Measurements from ENCODE around the gene IRF5. TPM values are rescaled to one million over a fixed set of nuclear protein-coding genes. Genes with fewer than 3 reads are reported as not detected.

The IRF5 gene
- polyA plus RNA-seq, 1 donor from 2014 or later, result not detected

DNA sequence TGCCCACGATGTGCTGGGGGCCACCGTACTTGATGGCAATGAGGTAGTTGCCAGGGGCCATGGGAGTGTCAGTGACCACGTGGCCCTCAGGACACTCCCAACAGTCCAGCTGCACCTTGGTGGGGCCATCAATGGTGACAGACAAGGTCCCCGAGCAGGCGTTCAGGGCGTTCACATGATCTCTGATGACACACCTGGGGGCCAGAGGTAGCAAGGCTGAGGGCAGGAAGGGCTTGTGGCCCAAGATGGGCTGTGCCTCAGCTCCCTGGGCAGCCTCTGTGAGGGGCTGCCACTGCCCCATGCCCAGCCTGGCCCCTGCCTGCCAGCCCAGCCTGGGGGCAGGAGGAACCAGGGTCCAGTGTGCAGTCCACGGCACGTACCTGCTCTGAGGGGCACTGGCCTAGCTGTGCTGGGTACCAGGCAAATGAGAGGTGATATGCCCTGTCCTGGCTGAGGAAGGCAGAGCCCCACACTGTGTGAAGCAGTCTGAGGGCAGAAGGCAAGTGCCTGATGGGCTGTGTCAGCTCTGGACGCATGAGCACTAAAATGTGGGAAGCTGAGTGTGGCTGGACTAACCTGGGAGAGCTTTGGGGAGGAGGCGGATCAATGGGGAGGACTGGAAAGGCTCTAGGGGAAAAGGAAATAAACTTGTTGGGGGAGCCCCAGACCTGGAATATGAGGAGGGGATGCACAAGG lies 23.7 kb upstream of the IRF5 start:
- H3K27ac ChIP-seq (ENCODE audit: low read length), result no peak overlapping the region
- H3K36me3 ChIP-seq (ENCODE audit: insufficient read depth, low read length), result no peaks in the 10 kb centered on the region

DNA sequence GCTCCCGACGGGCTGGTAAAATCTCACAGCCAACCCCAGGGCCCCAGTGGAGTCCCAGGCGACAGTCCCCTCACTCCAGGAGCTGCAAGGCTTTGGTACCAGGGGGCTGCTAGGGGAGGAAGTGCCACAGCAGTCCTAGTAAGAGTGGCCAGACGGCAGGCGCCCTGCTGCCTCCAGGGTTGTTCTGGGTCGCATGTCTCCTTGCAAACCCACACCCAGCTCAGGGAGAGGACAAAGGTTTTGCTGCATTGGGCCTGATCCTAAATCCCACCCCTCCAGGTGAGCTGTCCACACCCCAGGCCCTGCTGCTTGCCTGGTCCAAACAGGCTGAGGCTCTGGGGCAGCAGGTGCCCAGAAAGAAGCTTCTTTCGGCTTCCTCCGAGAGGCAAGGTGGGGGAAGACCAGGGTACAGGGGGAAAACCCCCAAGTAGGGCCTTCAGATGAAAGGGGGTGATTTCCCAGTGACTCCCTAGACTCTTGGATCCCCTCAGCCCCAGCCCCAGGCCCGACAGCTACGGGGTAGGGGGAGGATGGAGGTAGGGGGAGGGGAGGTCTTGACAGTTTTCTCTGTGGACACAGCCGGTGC lies 23.1 kb upstream of the IRF5 start:
- no peak overlapping the region for H3K9ac ChIP-seq (ENCODE audit: low read length)
- H3K27ac ChIP-seq (ENCODE audit: low read length), result no peak overlapping the region
- H4K20me1 ChIP-seq (ENCODE audit: insufficient read depth), result no peaks in the 10 kb centered on the region
- TF ChIP-seq MXI1 (conservative IDR thresholded peaks at IDR 0.05; ENCODE audit: poor library complexity, severe bottlenecking), result no peak
- TF ChIP-seq, protein P1, sequence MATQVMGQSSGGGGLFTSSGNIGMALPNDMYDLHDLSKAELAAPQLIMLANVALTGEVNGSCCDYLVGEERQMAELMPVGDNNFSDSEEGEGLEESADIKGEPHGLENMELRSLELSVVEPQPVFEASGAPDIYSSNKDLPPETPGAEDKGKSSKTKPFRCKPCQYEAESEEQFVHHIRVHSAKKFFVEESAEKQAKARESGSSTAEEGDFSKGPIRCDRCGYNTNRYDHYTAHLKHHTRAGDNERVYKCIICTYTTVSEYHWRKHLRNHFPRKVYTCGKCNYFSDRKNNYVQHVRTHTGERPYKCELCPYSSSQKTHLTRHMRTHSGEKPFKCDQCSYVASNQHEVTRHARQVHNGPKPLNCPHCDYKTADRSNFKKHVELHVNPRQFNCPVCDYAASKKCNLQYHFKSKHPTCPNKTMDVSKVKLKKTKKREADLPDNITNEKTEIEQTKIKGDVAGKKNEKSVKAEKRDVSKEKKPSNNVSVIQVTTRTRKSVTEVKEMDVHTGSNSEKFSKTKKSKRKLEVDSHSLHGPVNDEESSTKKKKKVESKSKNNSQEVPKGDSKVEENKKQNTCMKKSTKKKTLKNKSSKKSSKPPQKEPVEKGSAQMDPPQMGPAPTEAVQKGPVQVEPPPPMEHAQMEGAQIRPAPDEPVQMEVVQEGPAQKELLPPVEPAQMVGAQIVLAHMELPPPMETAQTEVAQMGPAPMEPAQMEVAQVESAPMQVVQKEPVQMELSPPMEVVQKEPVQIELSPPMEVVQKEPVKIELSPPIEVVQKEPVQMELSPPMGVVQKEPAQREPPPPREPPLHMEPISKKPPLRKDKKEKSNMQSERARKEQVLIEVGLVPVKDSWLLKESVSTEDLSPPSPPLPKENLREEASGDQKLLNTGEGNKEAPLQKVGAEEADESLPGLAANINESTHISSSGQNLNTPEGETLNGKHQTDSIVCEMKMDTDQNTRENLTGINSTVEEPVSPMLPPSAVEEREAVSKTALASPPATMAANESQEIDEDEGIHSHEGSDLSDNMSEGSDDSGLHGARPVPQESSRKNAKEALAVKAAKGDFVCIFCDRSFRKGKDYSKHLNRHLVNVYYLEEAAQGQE (IDR thresholded peaks at IDR 0.05; ENCODE audit: borderline replicate concordance), result no peak
- TF ChIP-seq TAF1 (IDR thresholded peaks at IDR 0.05; ENCODE audit: low read depth), result no peak
- TF ChIP-seq EP300 (conservative IDR thresholded peaks at IDR 0.05; ENCODE audit: poor library complexity, severe bottlenecking), result no peak
- no peak for TF ChIP-seq POLR2AphosphoS5 (IDR thresholded peaks at IDR 0.05)
- TF ChIP-seq, protein P2, sequence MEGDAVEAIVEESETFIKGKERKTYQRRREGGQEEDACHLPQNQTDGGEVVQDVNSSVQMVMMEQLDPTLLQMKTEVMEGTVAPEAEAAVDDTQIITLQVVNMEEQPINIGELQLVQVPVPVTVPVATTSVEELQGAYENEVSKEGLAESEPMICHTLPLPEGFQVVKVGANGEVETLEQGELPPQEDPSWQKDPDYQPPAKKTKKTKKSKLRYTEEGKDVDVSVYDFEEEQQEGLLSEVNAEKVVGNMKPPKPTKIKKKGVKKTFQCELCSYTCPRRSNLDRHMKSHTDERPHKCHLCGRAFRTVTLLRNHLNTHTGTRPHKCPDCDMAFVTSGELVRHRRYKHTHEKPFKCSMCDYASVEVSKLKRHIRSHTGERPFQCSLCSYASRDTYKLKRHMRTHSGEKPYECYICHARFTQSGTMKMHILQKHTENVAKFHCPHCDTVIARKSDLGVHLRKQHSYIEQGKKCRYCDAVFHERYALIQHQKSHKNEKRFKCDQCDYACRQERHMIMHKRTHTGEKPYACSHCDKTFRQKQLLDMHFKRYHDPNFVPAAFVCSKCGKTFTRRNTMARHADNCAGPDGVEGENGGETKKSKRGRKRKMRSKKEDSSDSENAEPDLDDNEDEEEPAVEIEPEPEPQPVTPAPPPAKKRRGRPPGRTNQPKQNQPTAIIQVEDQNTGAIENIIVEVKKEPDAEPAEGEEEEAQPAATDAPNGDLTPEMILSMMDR (IDR thresholded peaks at IDR 0.05; ENCODE audit: poor library complexity, severe bottlenecking), result no peak
- no peak for TF ChIP-seq EZH2 (IDR thresholded peaks at IDR 0.05; ENCODE audit: borderline replicate concordance, insufficient read depth, low read length, poor library complexity, severe bottlenecking)
- no peak for TF ChIP-seq SMC3 (conservative IDR thresholded peaks at IDR 0.05; ENCODE audit: poor library complexity)
- no peak for TF ChIP-seq RAD21 (conservative IDR thresholded peaks at IDR 0.05)
- H3K4me3 ChIP-seq (ENCODE audit: low read length), result no peak overlapping the region
- H3K9me2 ChIP-seq (ENCODE audit: insufficient read depth, low read length), result no peaks in the 10 kb centered on the region
- no peaks in the 10 kb centered on the region for H3K9me3 ChIP-seq (ENCODE audit: low read length)
- no peaks in the 10 kb centered on the region for H3K36me3 ChIP-seq (ENCODE audit: insufficient read depth, low read length)
- no peak overlapping the region for H2AFZ ChIP-seq (ENCODE audit: low read depth, low read length)
- H3K27me3 ChIP-seq (ENCODE audit: insufficient read depth, low read depth, low read length), result peaks cover 45% of the 10 kb centered on the region
- no peaks in the 10 kb centered on the region for H3K79me2 ChIP-seq (replicated peaks; ENCODE audit: insufficient read depth, low read length)
- H3K4me2 ChIP-seq (ENCODE audit: low read length), result no peak overlapping the region
- no peaks in the 10 kb centered on the region for H3F3A ChIP-seq (ENCODE audit: insufficient read depth, low read length, poor library complexity, severe bottlenecking)

More for the DNA sequence above, 23.7 kb upstream of the IRF5 start:
- Histone ChIP-seq H3K4me3 (ENCODE audit: low read length) (no peak overlapping the region), H3F3A (ENCODE audit: insufficient read depth, low read length, poor library complexity, severe bottlenecking) (no peaks in the 10 kb centered on the region), H3K4me2 (ENCODE audit: low read length) (no peak overlapping the region), H3K27me3 (ENCODE audit: insufficient read depth, low read depth, low read length) (peaks cover 49% of the 10 kb centered on the region), H3K9me3 (ENCODE audit: low read length) (no peaks in the 10 kb centered on the region), H3K9ac (ENCODE audit: low read length) (no peak overlapping the region), H2AFZ (ENCODE audit: low read depth, low read length) (no peak overlapping the region), H4K20me1 (ENCODE audit: insufficient read depth) (no peaks in the 10 kb centered on the region), H3K79me2 (replicated peaks; ENCODE audit: insufficient read depth, low read length) (no peaks in the 10 kb centered on the region), H3K9me2 (ENCODE audit: insufficient read depth, low read length) (no peaks in the 10 kb centered on the region)
- TF ChIP-seq POLR2AphosphoS5 (IDR thresholded peaks at IDR 0.05) (no peak), MXI1 (conservative IDR thresholded peaks at IDR 0.05; ENCODE audit: poor library complexity, severe bottlenecking) (no peak), SMC3 (conservative IDR thresholded peaks at IDR 0.05; ENCODE audit: poor library complexity) (no peak), TAF1 (IDR thresholded peaks at IDR 0.05; ENCODE audit: low read depth) (no peak), EZH2 (IDR thresholded peaks at IDR 0.05; ENCODE audit: borderline replicate concordance, insufficient read depth, low read length, poor library complexity, severe bottlenecking) (no peak), EP300 (conservative IDR thresholded peaks at IDR 0.05; ENCODE audit: poor library complexity, severe bottlenecking) (no peak), RAD21 (conservative IDR thresholded peaks at IDR 0.05) (no peak)
- TF ChIP-seq, protein P1 (IDR thresholded peaks at IDR 0.05; ENCODE audit: borderline replicate concordance), result no peak
- TF ChIP-seq, protein P2 (IDR thresholded peaks at IDR 0.05; ENCODE audit: poor library complexity, severe bottlenecking), result no peak

All from neural cell (in vitro differentiated cells).